GM19025 (cell line): ENCODE data around the gene ARMC12.
A peak's percentile ranks its signal among the peaks of the same experiment; 100 is the strongest.
"Not testable (repeated sequence)": the region's sequence is repeated elsewhere in the genome, so short reads cannot be mapped to it uniquely, and the experiment has no call there.

Experiments
- ATAC-seq: cut with Tn5 transposase; IDR thresholded peaks from one replicate; pipeline ENCODE4 v1.9.1; 2021; ENCODE audit warnings: mild to moderate bottlenecking, low read depth, moderate library complexity; ENCODE audit not compliant: unreplicated experiment

ARMC12 gene

GRCh38 chr6:35736982-35737412 is at the start of gene ARMC12:
Gene ARMC12 (plus strand): TSS chr6:35737032. CDS start chr6:35737109, 77 bp downstream.
- no peak for ATAC-seq

- peak; percentile 31 for ATAC-seq
Measured at GRCh38 chr6:35687658-35688604, 48.9 kb upstream of the ARMC12 start.

GRCh38 chr6:35688605-35689322 is 48.1 kb upstream of the ARMC12 start, which contains the start of gene FKBP5:
Gene FKBP5 (minus strand): TSS chr6:35688915. CDS start chr6:35642824, 46,091 bp downstream.
- peak; percentile 90 for ATAC-seq

- not testable (repeated sequence) for ATAC-seq
Measured at GRCh38 chr6:35690006-35690405, 46.8 kb upstream of the ARMC12 start.

- no peak for ATAC-seq
Measured at GRCh38 chr6:35690484-35690883, 46.3 kb upstream of the ARMC12 start.

GRCh38 chr6:35691027-35691824 is 45.6 kb upstream of the ARMC12 start:
- ATAC-seq: no peak

GRCh38 chr6:35694462-35694861 is 42.4 kb upstream of the ARMC12 start:
- no peak for ATAC-seq

- not testable (repeated sequence) for ATAC-seq
Measured at GRCh38 chr6:35698430-35698829, 38.4 kb upstream of the ARMC12 start.

GRCh38 chr6:35698858-35699257 is 38.0 kb upstream of the ARMC12 start:
- no peak for ATAC-seq

GRCh38 chr6:35703554-35703953 is 33.3 kb upstream of the ARMC12 start:
- no peak for ATAC-seq

- no peak for ATAC-seq
Measured at GRCh38 chr6:35706468-35706867, 30.4 kb upstream of the ARMC12 start.

- no peak for ATAC-seq
Measured at GRCh38 chr6:35707714-35708407, 29.0 kb upstream of the ARMC12 start.

GRCh38 chr6:35708585-35708984 is 28.2 kb upstream of the ARMC12 start:
- no peak for ATAC-seq

- ATAC-seq: no peak
Measured at GRCh38 chr6:35710241-35710847, 26.5 kb upstream of the ARMC12 start.

- no peak for ATAC-seq
Measured at GRCh38 chr6:35711731-35712130, 25.1 kb upstream of the ARMC12 start.

- no peak for ATAC-seq
Measured at GRCh38 chr6:35713006-35713767, 23.6 kb upstream of the ARMC12 start.

GRCh38 chr6:35716798-35717197 is 20.0 kb upstream of the ARMC12 start:
- no peak for ATAC-seq

GRCh38 chr6:35717449-35718374 is 19.1 kb upstream of the ARMC12 start:
- ATAC-seq: no peak
